Neural cell (in vitro differentiated cells): Measurements from ENCODE around the gene SPC24. TPM values are rescaled to one million over a fixed set of nuclear protein-coding genes. Genes with fewer than 3 reads are reported as not detected.

Experiments
- H2AFZ ChIP-seq: fragments of 200-600, 300-800 bp; sonication (generic), shearing (Covaris generic); 2 replicates; pipeline ENCODE4 v1.6.0; 2014; ENCODE audit warnings: low read depth, mild to moderate bottlenecking, antibody characterized with exemption, low read length, moderate library complexity
- H3F3A ChIP-seq: fragments of 200-600 bp; shearing (Covaris generic); 2 replicates; pipeline ENCODE4 v1.6.1; 2016; ENCODE audit warnings: mild to moderate bottlenecking, moderate library complexity, mixed read lengths, antibody characterized with exemption, low read length; ENCODE audit not compliant: insufficient read depth, poor library complexity, severe bottlenecking
- H3K27ac ChIP-seq: fragments of 200-600, 300-800 bp; sonication (generic), shearing (Covaris generic); 2 replicates; pipeline ENCODE4 v1.5.1; 2014; ENCODE audit warnings: mild to moderate bottlenecking, low read length, moderate library complexity
- H3K27me3 ChIP-seq: fragments of 300-800, 200-600 bp; sonication (generic), shearing (Covaris generic); 2 replicates; pipeline ENCODE4 v1.6.0; 2014; ENCODE audit warnings: mild to moderate bottlenecking, low read depth, low read length, moderate library complexity; ENCODE audit not compliant: insufficient read depth
- H3K36me3 ChIP-seq: fragments of 300-800, 200-600 bp; sonication (generic), shearing (Covaris generic); 2 replicates; pipeline ENCODE4 v1.5.1; 2014; ENCODE audit warnings: mild to moderate bottlenecking, antibody characterized with exemption, low read length, moderate library complexity; ENCODE audit not compliant: insufficient read depth
- H3K4me2 ChIP-seq: fragments of 300-800, 200-600 bp; sonication (generic), shearing (Covaris generic); 2 replicates; pipeline ENCODE4 v1.6.0; 2014; ENCODE audit warnings: mild to moderate bottlenecking, low read length
- H3K4me3 ChIP-seq: fragments of 300-800, 200-600 bp; sonication (generic), shearing (Covaris generic); 2 replicates; pipeline ENCODE4 v1.5.1; 2014; ENCODE audit warnings: mild to moderate bottlenecking, low read length, moderate library complexity
- H3K79me2 ChIP-seq: fragments of 200-600 bp; shearing (Covaris generic); replicated peaks from 2 replicates; pipeline ENCODE4 v1.6.0; 2014; ENCODE audit warnings: mild to moderate bottlenecking, low read length, moderate library complexity; ENCODE audit not compliant: insufficient read depth
- H3K9ac ChIP-seq: fragments of 300-800, 200-600 bp; sonication (generic), shearing (Covaris generic); 2 replicates; pipeline ENCODE4 v1.6.1; 2016; ENCODE audit warnings: mild to moderate bottlenecking, low read length, mixed read lengths
- H3K9me2 ChIP-seq: fragments of 200-600 bp; shearing (Covaris generic); 2 replicates; pipeline ENCODE4 v1.6.1; 2016; ENCODE audit warnings: mild to moderate bottlenecking, low read length, mixed read lengths; ENCODE audit not compliant: insufficient read depth
- H3K9me3 ChIP-seq: fragments of 200-600, 300-800 bp; sonication (generic), shearing (Covaris generic); 2 replicates; pipeline ENCODE4 v1.6.1; 2016; ENCODE audit warnings: mild to moderate bottlenecking, mixed run types, low read length, moderate library complexity, mixed read lengths
- H4K20me1 ChIP-seq: fragments of 200-600 bp; shearing (Covaris generic); 2 replicates; pipeline ENCODE4 v1.6.1; 2016; ENCODE audit warnings: mild to moderate bottlenecking, mixed run types; ENCODE audit not compliant: insufficient read depth
- EP300 ChIP-seq: fragments of 450-650 bp; conservative IDR thresholded peaks from 2 replicates; pipeline ENCODE4 v1.6.1; 2014; ENCODE audit warnings: antibody characterized with exemption, mild to moderate bottlenecking, moderate library complexity; ENCODE audit not compliant: poor library complexity, severe bottlenecking
- EZH2 ChIP-seq: fragments of 200-600, 300-800 bp; shearing (Covaris generic), sonication (generic); IDR thresholded peaks from 2 replicates; pipeline ENCODE4 v1.6.1; 2014; ENCODE audit warnings: antibody characterized with exemption, low read length, borderline replicate concordance, mild to moderate bottlenecking; ENCODE audit not compliant: insufficient read depth, poor library complexity, severe bottlenecking
- MXI1 ChIP-seq: fragments of 450-650 bp; conservative IDR thresholded peaks from 2 replicates; pipeline ENCODE4 v1.6.1; 2014; ENCODE audit warnings: antibody characterized with exemption, mild to moderate bottlenecking; ENCODE audit not compliant: poor library complexity, severe bottlenecking
- POLR2AphosphoS5 ChIP-seq: IDR thresholded peaks from 2 replicates; pipeline ENCODE4 v1.6.1; 2012
- RAD21 ChIP-seq: fragments of 450-650 bp; conservative IDR thresholded peaks from 2 replicates; pipeline ENCODE4 v1.6.1; 2014; ENCODE audit warnings: antibody characterized with exemption, mild to moderate bottlenecking, moderate library complexity
- SMC3 ChIP-seq: fragments of 450-650 bp; conservative IDR thresholded peaks from 2 replicates; pipeline ENCODE4 v1.6.1; 2014; ENCODE audit warnings: antibody characterized with exemption, mild to moderate bottlenecking, moderate library complexity; ENCODE audit not compliant: poor library complexity
- TAF1 ChIP-seq: IDR thresholded peaks from 2 replicates; pipeline ENCODE4 v1.6.1; 2012; ENCODE audit warnings: low read depth
- polyA plus RNA-seq: library from polyadenylated mRNA; depleted of rRNA; stranded (reverse); fragments of >200 nt; gene quantifications from 2 replicates; pipeline ENCODE4 v1.2.3, GENCODE V29; 2014
- TF ChIP-seq, protein P1 (sequence below): IDR thresholded peaks from 2 replicates; pipeline ENCODE4 v1.6.1; 2012; ENCODE audit warnings: borderline replicate concordance
- TF ChIP-seq, protein P2 (sequence below): fragments of 450-650 bp; IDR thresholded peaks from 2 replicates; pipeline ENCODE4 v1.5.1; 2014; ENCODE audit warnings: antibody characterized with exemption, mild to moderate bottlenecking, moderate library complexity; ENCODE audit not compliant: poor library complexity, severe bottlenecking

The SPC24 gene
- polyA plus RNA-seq, 1 donor from 2014 or later = 0.40 TPM

DNA sequence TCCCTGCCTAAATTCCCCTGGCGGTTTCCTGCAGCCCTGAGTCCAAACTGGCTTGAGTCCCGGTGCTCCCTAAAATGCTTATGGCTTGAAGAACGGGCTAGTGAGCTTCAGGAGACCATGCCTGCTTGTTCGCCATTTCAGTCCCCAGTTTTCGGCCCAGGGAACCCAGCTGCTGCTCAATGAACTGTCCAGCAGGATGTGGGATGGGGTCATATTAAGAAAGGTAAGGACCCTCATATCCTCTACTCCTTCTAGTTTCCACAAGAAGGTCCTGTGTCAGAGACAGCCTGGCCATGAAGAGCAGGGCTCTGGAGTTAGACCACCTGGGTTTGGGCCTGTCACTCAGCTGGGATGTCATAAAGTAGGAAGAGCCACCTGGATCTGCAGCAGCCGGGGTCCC is 17.0 kb upstream of the SPC24 start:
- H2AFZ ChIP-seq = no peak overlapping the region
- H3K9ac ChIP-seq = no peak overlapping the region
- no peaks in the 10 kb centered on the region for H3K27me3 ChIP-seq
- no peaks in the 10 kb centered on the region for H3K79me2 ChIP-seq
- H3K9me3 ChIP-seq = no peaks in the 10 kb centered on the region
- no peaks in the 10 kb centered on the region for H3F3A ChIP-seq
- no peaks in the 10 kb centered on the region for H3K36me3 ChIP-seq
- no peak overlapping the region for H3K4me3 ChIP-seq
- H3K9me2 ChIP-seq = no peaks in the 10 kb centered on the region
- H4K20me1 ChIP-seq = no peaks in the 10 kb centered on the region
- H3K4me2 ChIP-seq = no peak overlapping the region
- TF ChIP-seq MXI1 (no peak), POLR2AphosphoS5 (no peak), RAD21 (no peak), EP300 (no peak), TAF1 (no peak), EZH2 (no peak), SMC3 (no peak)
- TF ChIP-seq, protein P1, sequence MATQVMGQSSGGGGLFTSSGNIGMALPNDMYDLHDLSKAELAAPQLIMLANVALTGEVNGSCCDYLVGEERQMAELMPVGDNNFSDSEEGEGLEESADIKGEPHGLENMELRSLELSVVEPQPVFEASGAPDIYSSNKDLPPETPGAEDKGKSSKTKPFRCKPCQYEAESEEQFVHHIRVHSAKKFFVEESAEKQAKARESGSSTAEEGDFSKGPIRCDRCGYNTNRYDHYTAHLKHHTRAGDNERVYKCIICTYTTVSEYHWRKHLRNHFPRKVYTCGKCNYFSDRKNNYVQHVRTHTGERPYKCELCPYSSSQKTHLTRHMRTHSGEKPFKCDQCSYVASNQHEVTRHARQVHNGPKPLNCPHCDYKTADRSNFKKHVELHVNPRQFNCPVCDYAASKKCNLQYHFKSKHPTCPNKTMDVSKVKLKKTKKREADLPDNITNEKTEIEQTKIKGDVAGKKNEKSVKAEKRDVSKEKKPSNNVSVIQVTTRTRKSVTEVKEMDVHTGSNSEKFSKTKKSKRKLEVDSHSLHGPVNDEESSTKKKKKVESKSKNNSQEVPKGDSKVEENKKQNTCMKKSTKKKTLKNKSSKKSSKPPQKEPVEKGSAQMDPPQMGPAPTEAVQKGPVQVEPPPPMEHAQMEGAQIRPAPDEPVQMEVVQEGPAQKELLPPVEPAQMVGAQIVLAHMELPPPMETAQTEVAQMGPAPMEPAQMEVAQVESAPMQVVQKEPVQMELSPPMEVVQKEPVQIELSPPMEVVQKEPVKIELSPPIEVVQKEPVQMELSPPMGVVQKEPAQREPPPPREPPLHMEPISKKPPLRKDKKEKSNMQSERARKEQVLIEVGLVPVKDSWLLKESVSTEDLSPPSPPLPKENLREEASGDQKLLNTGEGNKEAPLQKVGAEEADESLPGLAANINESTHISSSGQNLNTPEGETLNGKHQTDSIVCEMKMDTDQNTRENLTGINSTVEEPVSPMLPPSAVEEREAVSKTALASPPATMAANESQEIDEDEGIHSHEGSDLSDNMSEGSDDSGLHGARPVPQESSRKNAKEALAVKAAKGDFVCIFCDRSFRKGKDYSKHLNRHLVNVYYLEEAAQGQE = no peak
- TF ChIP-seq, protein P2, sequence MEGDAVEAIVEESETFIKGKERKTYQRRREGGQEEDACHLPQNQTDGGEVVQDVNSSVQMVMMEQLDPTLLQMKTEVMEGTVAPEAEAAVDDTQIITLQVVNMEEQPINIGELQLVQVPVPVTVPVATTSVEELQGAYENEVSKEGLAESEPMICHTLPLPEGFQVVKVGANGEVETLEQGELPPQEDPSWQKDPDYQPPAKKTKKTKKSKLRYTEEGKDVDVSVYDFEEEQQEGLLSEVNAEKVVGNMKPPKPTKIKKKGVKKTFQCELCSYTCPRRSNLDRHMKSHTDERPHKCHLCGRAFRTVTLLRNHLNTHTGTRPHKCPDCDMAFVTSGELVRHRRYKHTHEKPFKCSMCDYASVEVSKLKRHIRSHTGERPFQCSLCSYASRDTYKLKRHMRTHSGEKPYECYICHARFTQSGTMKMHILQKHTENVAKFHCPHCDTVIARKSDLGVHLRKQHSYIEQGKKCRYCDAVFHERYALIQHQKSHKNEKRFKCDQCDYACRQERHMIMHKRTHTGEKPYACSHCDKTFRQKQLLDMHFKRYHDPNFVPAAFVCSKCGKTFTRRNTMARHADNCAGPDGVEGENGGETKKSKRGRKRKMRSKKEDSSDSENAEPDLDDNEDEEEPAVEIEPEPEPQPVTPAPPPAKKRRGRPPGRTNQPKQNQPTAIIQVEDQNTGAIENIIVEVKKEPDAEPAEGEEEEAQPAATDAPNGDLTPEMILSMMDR = no peak
- H3K27ac ChIP-seq = no peak overlapping the region

DNA sequence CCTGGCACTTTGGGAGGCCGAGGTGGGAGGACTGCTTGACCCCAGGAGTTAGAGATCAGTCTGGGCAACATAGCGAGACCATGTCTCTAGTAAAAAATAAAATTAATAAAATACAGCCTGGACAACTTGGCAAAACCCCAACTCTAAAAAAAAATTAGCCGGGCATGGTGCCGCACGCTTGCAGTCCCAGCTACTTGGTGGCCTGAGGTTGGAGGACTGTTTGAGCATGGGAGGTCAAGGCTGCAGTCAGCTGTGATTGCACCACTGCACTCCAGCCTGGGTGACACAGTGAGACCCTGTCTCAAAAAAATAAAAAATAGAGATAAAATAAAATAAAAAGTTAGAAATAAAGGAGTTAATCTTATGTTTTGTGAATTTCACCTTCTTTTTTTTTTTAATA is 15.6 kb upstream of the SPC24 start:
- Histone ChIP-seq H3K9ac (no peak overlapping the region), H3K4me3 (no peak overlapping the region), H2AFZ (no peak overlapping the region), H3K9me2 (no peaks in the 10 kb centered on the region), H4K20me1 (no peaks in the 10 kb centered on the region), H3K36me3 (no peaks in the 10 kb centered on the region), H3K27ac (no peak overlapping the region), H3F3A (no peaks in the 10 kb centered on the region), H3K27me3 (no peaks in the 10 kb centered on the region), H3K4me2 (no peak overlapping the region), H3K9me3 (no peaks in the 10 kb centered on the region), H3K79me2 (no peaks in the 10 kb centered on the region)
- TF ChIP-seq EZH2 = no peak
- TF ChIP-seq POLR2AphosphoS5 = no peak
- no peak for TF ChIP-seq TAF1
- no peak for TF ChIP-seq RAD21
- no peak for TF ChIP-seq EP300
